DND-41 (cell line): ENCODE data around the gene DSCAML1.
"Not testable (repeated sequence)": the region's sequence is repeated elsewhere in the genome, so short reads cannot be mapped to it uniquely, and the experiment has no call there.

ENCODE experiments used
- ATAC-seq: fragments of 200-7000 bp; cut with Tn5 transposase; 3 replicates; pipeline ENCODE4 v1.9.1; 2021; ENCODE audit warnings: low read depth; ENCODE audit not compliant: insufficient read depth
- DNase-seq: peaks from one replicate; pipeline ENCODE4 v3.0.0-alpha.2; 2020
- H2AFZ ChIP-seq: 2 replicates; pipeline ENCODE4 v1.6.0; 2012; ENCODE audit warnings: low read depth, low read length
- H3K27ac ChIP-seq: 2 replicates; pipeline ENCODE4 v1.5.1; 2012; ENCODE audit warnings: low read length, inconsistent platforms
- H3K27me3 ChIP-seq: fragments of 200-600 bp; sonication (generic); 2 replicates; pipeline ENCODE4 v1.6.0; 2012; ENCODE audit warnings: low read length, mild to moderate bottlenecking, inconsistent platforms; ENCODE audit not compliant: insufficient read depth, poor library complexity
- H3K36me3 ChIP-seq: 2 replicates; pipeline ENCODE4 v1.5.1; 2012; ENCODE audit warnings: low read length, inconsistent platforms; ENCODE audit not compliant: insufficient read depth
- H3K4me1 ChIP-seq: 2 replicates; pipeline ENCODE4 v1.5.1; 2012; ENCODE audit warnings: mild to moderate bottlenecking, low read length; ENCODE audit not compliant: insufficient read depth
- H3K4me2 ChIP-seq: 2 replicates; pipeline ENCODE4 v1.6.0; 2012; ENCODE audit warnings: mild to moderate bottlenecking, moderate library complexity, low read length, inconsistent platforms; ENCODE audit not compliant: insufficient read depth
- H3K4me3 ChIP-seq, 2 experiments: fragments of 200-600 bp in 1 of 2; shearing (Covaris generic) in 1 of 2; 2 replicates each; pipeline ENCODE4 v1.5.1; 2012 to 2016; ENCODE audit warnings: inconsistent platforms in 2 of 2, low read length in 2 of 2, mild to moderate bottlenecking in 2 of 2, low read depth in 1 of 2, moderate library complexity in 1 of 2
- H3K79me2 ChIP-seq: 2 replicates; pipeline ENCODE4 v1.6.0; 2012; ENCODE audit warnings: low read length, inconsistent platforms; ENCODE audit not compliant: insufficient read depth
- H3K9ac ChIP-seq: 2 replicates; pipeline ENCODE4 v1.6.0; 2012; ENCODE audit warnings: low read depth, mild to moderate bottlenecking, inconsistent platforms, low read length, moderate library complexity
- H3K9me3 ChIP-seq: 2 replicates; pipeline ENCODE4 v1.5.1; 2012; ENCODE audit warnings: low read length, moderate library complexity, mild to moderate bottlenecking, inconsistent platforms; ENCODE audit not compliant: insufficient read depth, severe bottlenecking
- H4K20me1 ChIP-seq: 2 replicates; pipeline ENCODE4 v1.6.0; 2012; ENCODE audit warnings: low read length; ENCODE audit not compliant: insufficient read depth
- CTCF ChIP-seq: IDR thresholded peaks from 2 replicates; pipeline ENCODE4 v1.5.1; 2012; ENCODE audit warnings: borderline replicate concordance, low read length, moderate library complexity, mild to moderate bottlenecking; ENCODE audit not compliant: poor library complexity, severe bottlenecking; ENCODE audit errors: extremely low read depth
- EZH2 ChIP-seq: IDR thresholded peaks from 3 replicates; pipeline ENCODE4 v1.6.1; 2012; ENCODE audit warnings: borderline replicate concordance, low read depth, mild to moderate bottlenecking, moderate library complexity, low read length, inconsistent platforms; ENCODE audit not compliant: severe bottlenecking

The DSCAML1 gene

GRCh38 chr11:117399100-117399840, 397.7 kb downstream of the DSCAML1 start:
- H3K4me1 ChIP-seq, H3K27ac ChIP-seq, H3K9ac ChIP-seq, H4K20me1 ChIP-seq, H2AFZ ChIP-seq, ATAC-seq, DNase-seq, H3K9me3 ChIP-seq, H3K4me2 ChIP-seq, H3K79me2 ChIP-seq, H3K4me3 ChIP-seq, H3K27me3 ChIP-seq: not testable (repeated sequence)
- H3K36me3 ChIP-seq = peaks cover 32% of the 10 kb centered on the region

DNA sequence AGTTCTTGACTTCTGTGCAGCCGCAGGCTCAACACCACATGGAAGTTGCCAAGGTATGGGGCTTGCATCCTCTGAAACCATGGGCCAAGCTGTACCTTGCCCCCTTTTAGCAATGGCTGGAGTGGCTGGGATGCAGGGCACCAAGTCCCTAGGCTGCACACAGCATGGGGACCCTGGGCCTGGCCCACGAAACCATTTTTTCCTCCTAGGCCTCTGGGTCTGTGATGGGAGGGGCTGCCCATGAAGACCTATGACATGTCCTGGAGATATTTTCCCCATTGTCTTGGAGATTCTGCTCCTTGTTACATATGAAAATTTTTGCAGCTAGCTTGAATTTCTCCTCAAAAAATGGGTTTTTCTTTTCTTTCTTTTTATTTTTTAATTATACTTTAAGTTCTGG, 398.4 kb downstream of the DSCAML1 start:
- not testable (repeated sequence) for H4K20me1 ChIP-seq, H3K27ac ChIP-seq, H3K4me1 ChIP-seq, H3K9ac ChIP-seq, H3K9me3 ChIP-seq, H3K79me2 ChIP-seq, ATAC-seq, H2AFZ ChIP-seq, H3K4me3 ChIP-seq, H3K4me2 ChIP-seq, DNase-seq, H3K27me3 ChIP-seq
- peaks cover 33% of the 10 kb centered on the region for H3K36me3 ChIP-seq

DNA sequence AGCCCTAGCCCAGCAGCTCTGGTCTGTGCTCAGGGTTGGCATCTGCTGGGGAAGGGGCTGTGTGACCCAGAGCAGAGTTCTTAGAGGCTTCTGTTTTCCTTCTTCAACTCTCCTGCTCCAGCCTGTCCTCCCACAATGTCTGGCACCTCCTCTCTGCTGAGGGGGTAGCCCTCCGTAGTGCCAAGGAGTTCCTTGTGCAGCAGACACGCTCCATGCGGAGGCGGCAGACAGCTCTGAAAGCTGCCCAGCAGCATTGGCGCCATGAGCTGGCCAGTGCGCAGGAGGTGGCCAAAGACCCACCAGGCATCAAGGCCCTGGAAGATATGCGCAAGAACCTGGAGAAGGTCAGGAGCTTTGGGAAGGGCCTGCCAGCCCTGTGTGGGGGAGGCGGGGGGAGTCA, 400.0 kb downstream of the DSCAML1 start:
- Histone ChIP-seq H3K4me1 (no peaks in the 10 kb centered on the region), H3K9ac (no peak overlapping the region), H4K20me1 (no peaks in the 10 kb centered on the region), H3K4me2 (no peak overlapping the region), H2AFZ (no peak overlapping the region), H3K9me3 (peaks cover 4% of the 10 kb centered on the region), H3K27me3 (no peaks in the 10 kb centered on the region), H3K36me3 (peaks cover 46% of the 10 kb centered on the region), H3K79me2 (no peaks in the 10 kb centered on the region), H3K27ac (no peak overlapping the region), H3K4me3 (no peak overlapping the region)
- TF ChIP-seq EZH2 (no peak), CTCF (no peak)
- ATAC-seq (no peak), DNase-seq (no peak)

- ATAC-seq (no peak), DNase-seq (no peak)
- Histone ChIP-seq H3K36me3 (peaks cover 51% of the 10 kb centered on the region), H3K9me3 (peaks cover 4% of the 10 kb centered on the region), H3K79me2 (no peaks in the 10 kb centered on the region), H3K4me3 (no peak overlapping the region), H3K4me2 (no peak overlapping the region), H3K4me1 (no peaks in the 10 kb centered on the region), H3K27ac (no peak overlapping the region), H2AFZ (no peak overlapping the region), H3K9ac (no peak overlapping the region), H3K27me3 (no peaks in the 10 kb centered on the region), H4K20me1 (no peaks in the 10 kb centered on the region)
- TF ChIP-seq EZH2 (no peak), CTCF (no peak)
Measured at GRCh38 chr11:117395476-117395875, 401.5 kb downstream of the DSCAML1 start.
